Tibial nerve (tissue), 4 donors: Measurements from ENCODE around the gene FAM219B.

Source experiments
- EP300 ChIP-seq, 2 donors: sonication (generic); formaldehyde crosslinking; IDR thresholded peaks; one replicate each; pipeline ENCODE4 v1.6.1; 2017; ENCODE audit warnings: antibody characterized with exemption in 2 of 2, mild to moderate bottlenecking in 1 of 2
- POLR2A ChIP-seq, 2 donors: fragments of 450-650 bp; IDR thresholded peaks; one replicate each; pipeline ENCODE4 v1.6.1; 2017; ENCODE audit warnings: antibody characterized with exemption in 2 of 2, mild to moderate bottlenecking in 2 of 2, moderate library complexity in 2 of 2
- TF ChIP-seq, protein P1 (sequence below), 5 experiments: fragments of 200-600 bp in 3 of 5; fragments of 450-650 bp in 2 of 5; sonication (generic) in 3 of 5; IDR thresholded peaks; one replicate each; pipeline ENCODE4 v1.5.1; 2016 to 2019; ENCODE audit warnings: antibody characterized with exemption in 5 of 5, mild to moderate bottlenecking in 3 of 5, moderate library complexity in 2 of 5

DNA sequence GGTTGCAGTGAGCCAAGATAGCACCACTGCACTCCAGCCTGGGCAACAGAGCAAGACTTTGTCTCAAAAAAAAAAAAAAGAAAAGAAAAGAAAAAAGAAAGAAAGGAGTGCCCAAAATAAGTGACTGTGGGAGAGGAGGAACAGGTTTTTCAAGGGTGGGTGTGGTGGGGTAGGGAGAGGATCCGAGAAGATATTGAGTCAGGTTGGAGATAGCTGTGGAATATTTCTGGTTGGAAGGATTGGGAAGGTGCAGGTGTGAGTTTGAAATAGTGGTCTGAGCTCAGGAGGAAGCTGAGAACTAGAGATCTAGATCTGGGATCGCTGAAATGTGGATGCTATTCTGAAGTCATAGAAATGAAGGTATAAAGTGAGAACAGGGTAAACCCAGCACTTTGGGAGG is 41.3 kb downstream of the FAM219B start:
- TF ChIP-seq, protein P1, sequence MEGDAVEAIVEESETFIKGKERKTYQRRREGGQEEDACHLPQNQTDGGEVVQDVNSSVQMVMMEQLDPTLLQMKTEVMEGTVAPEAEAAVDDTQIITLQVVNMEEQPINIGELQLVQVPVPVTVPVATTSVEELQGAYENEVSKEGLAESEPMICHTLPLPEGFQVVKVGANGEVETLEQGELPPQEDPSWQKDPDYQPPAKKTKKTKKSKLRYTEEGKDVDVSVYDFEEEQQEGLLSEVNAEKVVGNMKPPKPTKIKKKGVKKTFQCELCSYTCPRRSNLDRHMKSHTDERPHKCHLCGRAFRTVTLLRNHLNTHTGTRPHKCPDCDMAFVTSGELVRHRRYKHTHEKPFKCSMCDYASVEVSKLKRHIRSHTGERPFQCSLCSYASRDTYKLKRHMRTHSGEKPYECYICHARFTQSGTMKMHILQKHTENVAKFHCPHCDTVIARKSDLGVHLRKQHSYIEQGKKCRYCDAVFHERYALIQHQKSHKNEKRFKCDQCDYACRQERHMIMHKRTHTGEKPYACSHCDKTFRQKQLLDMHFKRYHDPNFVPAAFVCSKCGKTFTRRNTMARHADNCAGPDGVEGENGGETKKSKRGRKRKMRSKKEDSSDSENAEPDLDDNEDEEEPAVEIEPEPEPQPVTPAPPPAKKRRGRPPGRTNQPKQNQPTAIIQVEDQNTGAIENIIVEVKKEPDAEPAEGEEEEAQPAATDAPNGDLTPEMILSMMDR (IDR thresholded peaks at IDR 0.05), result no peak
- TF ChIP-seq EP300 (IDR thresholded peaks at IDR 0.05) (no peak), POLR2A (IDR thresholded peaks at IDR 0.05) (no peak)
